ENCODE measurements around the gene C12orf56. TPM values are rescaled to one million over a fixed set of nuclear protein-coding genes. Genes with fewer than 3 reads are reported as not detected.

C12orf56 gene
- total RNA-seq (not detected in 2 replicates), polyA plus RNA-seq (not detected in 2 replicates)

- Histone ChIP-seq H3K27ac (no peak within 1 kb of the TSS), H3K27me3 (peaks cover 22% of the 10 kb centered on the region), H3K9me3 (ENCODE audit: low read depth) (no peaks in the 10 kb centered on the region), H3K36me3 (no peaks in the 10 kb centered on the region), H3K4me1 (ENCODE audit: low read depth) (no peaks in the 10 kb centered on the region), H3K4me3 (peak within 1 kb of the TSS; percentile 7)
- DNase-seq (ENCODE audit: low read depth in 1 of 2, low spot score in 1 of 2), result peak; percentile 25 to 34
- TF ChIP-seq CTCF (IDR thresholded peaks at IDR 0.05; ENCODE audit: low read depth, low read length), result no peak
These were observed at the start of gene C12orf56 for GRCh38 chr12:64390275-64390851. TSS of gene C12orf56 (minus strand) at chr12:64390758. CDS start at chr12:64390565, 193 bp downstream.

- Histone ChIP-seq H3K4me3 (no peak overlapping the region), H3K4me1 (ENCODE audit: low read depth) (no peaks in the 10 kb centered on the region), H3K27me3 (no peaks in the 10 kb centered on the region), H3K27ac (no peak overlapping the region), H3K9me3 (ENCODE audit: low read depth) (no peaks in the 10 kb centered on the region), H3K36me3 (peaks cover 56% of the 10 kb centered on the region)
- TF ChIP-seq CTCF (IDR thresholded peaks at IDR 0.05; ENCODE audit: low read depth, low read length), result no peak
- DNase-seq (ENCODE audit: low read depth in 1 of 2, low spot score in 1 of 2), result no peak
These were observed 49.5 kb upstream of the C12orf56 start for GRCh38 chr12:64440100-64440499.

GRCh38 chr12:64433915-64434314 is 43.4 kb upstream of the C12orf56 start:
- H3K4me3 ChIP-seq, result no peak overlapping the region
- no peaks in the 10 kb centered on the region for H3K4me1 ChIP-seq (ENCODE audit: low read depth)
- no peaks in the 10 kb centered on the region for H3K9me3 ChIP-seq (ENCODE audit: low read depth)
- H3K27ac ChIP-seq, result no peak overlapping the region
- no peak for DNase-seq (ENCODE audit: low read depth in 1 of 2, low spot score in 1 of 2)
- H3K27me3 ChIP-seq, result no peaks in the 10 kb centered on the region
- no peak for TF ChIP-seq CTCF (IDR thresholded peaks at IDR 0.05; ENCODE audit: low read depth, low read length)
- peaks cover 89% of the 10 kb centered on the region for H3K36me3 ChIP-seq

- no peak overlapping the region for H3K4me3 ChIP-seq
- H3K4me1 ChIP-seq (ENCODE audit: low read depth), result no peaks in the 10 kb centered on the region
- no peak for TF ChIP-seq CTCF (IDR thresholded peaks at IDR 0.05; ENCODE audit: low read depth, low read length)
- H3K27me3 ChIP-seq, result no peaks in the 10 kb centered on the region
- H3K9me3 ChIP-seq (ENCODE audit: low read depth), result no peaks in the 10 kb centered on the region
- DNase-seq (ENCODE audit: low read depth in 1 of 2, low spot score in 1 of 2), result peak in 1 of 2 donors; percentile 14
- H3K27ac ChIP-seq, result no peak overlapping the region
- H3K36me3 ChIP-seq, result peaks cover 91% of the 10 kb centered on the region
These were observed 41.2 kb upstream of the C12orf56 start for GRCh38 chr12:64431791-64432190.

- no peak for TF ChIP-seq CTCF (IDR thresholded peaks at IDR 0.05; ENCODE audit: low read depth, low read length)
- no peak for DNase-seq (ENCODE audit: low read depth in 1 of 2, low spot score in 1 of 2)
- Histone ChIP-seq H3K9me3 (ENCODE audit: low read depth) (no peaks in the 10 kb centered on the region), H3K36me3 (peaks cover 89% of the 10 kb centered on the region), H3K27me3 (no peaks in the 10 kb centered on the region), H3K4me3 (no peak overlapping the region), H3K4me1 (ENCODE audit: low read depth) (no peaks in the 10 kb centered on the region), H3K27ac (no peak overlapping the region)
These were observed 40.3 kb upstream of the C12orf56 start for GRCh38 chr12:64430886-64431285.
